Thoracic aorta (tissue), 2 donors: ENCODE measurements around the gene TMEM106C. TPM values are rescaled to one million over a fixed set of nuclear protein-coding genes. Genes with fewer than 3 reads are reported as not detected.

ENCODE experiments used
- ATAC-seq: fragments of 150-250 bp; one replicate; pipeline ENCODE4 v1.8.0; 2017; ENCODE audit warnings: low read depth; ENCODE audit not compliant: insufficient number of reproducible peaks, low FRiP score
- DNase-seq: peaks from one replicate; pipeline ENCODE4 v3.0.0-alpha.2; 2020; ENCODE audit warnings: low spot score
- H3K27ac ChIP-seq, 2 donors: fragments of 200-600 bp; sonication (generic); 1 replicate in 1 of 2; 2 replicates in 1 of 2; pipeline ENCODE4 v1.5.1; 2016; ENCODE audit warnings: mild to moderate bottlenecking in 2 of 2, moderate library complexity in 2 of 2
- H3K27me3 ChIP-seq: fragments of 200-600 bp; sonication (generic); replicated peaks from 2 replicates; pipeline ENCODE4 v1.6.0; 2016; ENCODE audit warnings: mild to moderate bottlenecking; ENCODE audit not compliant: insufficient read depth
- H3K36me3 ChIP-seq: fragments of 200-600 bp; sonication (generic); one replicate; pipeline ENCODE4 v1.5.1; 2016
- H3K4me1 ChIP-seq, 2 donors: fragments of 200-600 bp; sonication (generic); 1 replicate in 1 of 2; 2 replicates in 1 of 2; pipeline versions ENCODE4 v1.5.1 to v1.6.0; 2016; ENCODE audit warnings: low read depth in 2 of 2, mild to moderate bottlenecking in 1 of 2; ENCODE audit not compliant: control insufficient read depth in 1 of 2
- H3K4me3 ChIP-seq: fragments of 200-600 bp; sonication (generic); 2 replicates; pipeline ENCODE4 v1.5.1; 2016; ENCODE audit warnings: mild to moderate bottlenecking
- H3K9me3 ChIP-seq: fragments of 200-600 bp; sonication (generic); 2 replicates; pipeline ENCODE4 v1.5.1; 2016
- total RNA-seq, 2 donors: library from RNA; depleted of rRNA; stranded (reverse); fragments of >200 nt; gene quantifications; one replicate each; pipeline versions ENCODE4 v1.1.0 to v1.2.3, GENCODE V29; 2016
- TF ChIP-seq, protein P1 (sequence below): fragments of 200-600 bp; sonication (generic); IDR thresholded peaks from one replicate; pipeline ENCODE4 v1.5.1; 2019; ENCODE audit warnings: antibody characterized with exemption

TMEM106C gene
- total RNA-seq, 2 donors from 2014 or later, result 48.1 to 149 TPM

DNA sequence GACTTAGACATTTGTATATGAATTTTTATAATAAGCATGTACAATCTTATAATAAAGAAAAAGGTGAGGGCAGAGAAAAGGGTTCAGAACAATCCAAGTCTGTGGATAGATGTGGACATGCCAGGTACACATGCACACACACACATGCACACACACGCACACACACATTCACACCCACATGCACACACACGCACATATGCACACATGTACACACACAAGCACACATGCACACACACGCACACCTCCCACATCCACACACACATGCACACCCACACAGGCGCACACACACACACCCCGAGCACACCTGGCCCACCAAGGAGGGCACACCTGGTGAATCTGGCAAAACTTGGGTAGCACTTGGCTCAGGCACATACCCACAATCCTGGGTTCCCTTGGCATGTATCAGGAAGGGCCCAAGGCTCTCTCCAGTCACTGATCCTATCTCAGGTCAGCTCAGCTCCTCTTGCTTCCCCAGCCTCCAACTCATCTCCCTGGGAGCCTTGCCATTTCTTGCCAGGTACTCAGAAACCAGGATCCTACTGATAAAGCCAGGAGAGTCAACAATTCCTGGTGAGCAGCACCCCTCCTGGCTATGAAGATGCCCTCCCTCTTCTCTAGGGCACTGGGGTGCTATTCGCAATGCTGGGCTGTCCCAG, 18.6 kb upstream of the TMEM106C start:
- Histone ChIP-seq H3K27me3 (no peaks in the 10 kb centered on the region), H3K36me3 (no peaks in the 10 kb centered on the region), H3K27ac (no peak overlapping the region), H3K9me3 (no peaks in the 10 kb centered on the region), H3K4me1 (peaks cover 0 to 10% of the 10 kb centered on the region in 2 donors), H3K4me3 (no peak overlapping the region)
- TF ChIP-seq, protein P1, sequence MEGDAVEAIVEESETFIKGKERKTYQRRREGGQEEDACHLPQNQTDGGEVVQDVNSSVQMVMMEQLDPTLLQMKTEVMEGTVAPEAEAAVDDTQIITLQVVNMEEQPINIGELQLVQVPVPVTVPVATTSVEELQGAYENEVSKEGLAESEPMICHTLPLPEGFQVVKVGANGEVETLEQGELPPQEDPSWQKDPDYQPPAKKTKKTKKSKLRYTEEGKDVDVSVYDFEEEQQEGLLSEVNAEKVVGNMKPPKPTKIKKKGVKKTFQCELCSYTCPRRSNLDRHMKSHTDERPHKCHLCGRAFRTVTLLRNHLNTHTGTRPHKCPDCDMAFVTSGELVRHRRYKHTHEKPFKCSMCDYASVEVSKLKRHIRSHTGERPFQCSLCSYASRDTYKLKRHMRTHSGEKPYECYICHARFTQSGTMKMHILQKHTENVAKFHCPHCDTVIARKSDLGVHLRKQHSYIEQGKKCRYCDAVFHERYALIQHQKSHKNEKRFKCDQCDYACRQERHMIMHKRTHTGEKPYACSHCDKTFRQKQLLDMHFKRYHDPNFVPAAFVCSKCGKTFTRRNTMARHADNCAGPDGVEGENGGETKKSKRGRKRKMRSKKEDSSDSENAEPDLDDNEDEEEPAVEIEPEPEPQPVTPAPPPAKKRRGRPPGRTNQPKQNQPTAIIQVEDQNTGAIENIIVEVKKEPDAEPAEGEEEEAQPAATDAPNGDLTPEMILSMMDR, result no peak
- DNase-seq (no peak), ATAC-seq (no peak)

DNA sequence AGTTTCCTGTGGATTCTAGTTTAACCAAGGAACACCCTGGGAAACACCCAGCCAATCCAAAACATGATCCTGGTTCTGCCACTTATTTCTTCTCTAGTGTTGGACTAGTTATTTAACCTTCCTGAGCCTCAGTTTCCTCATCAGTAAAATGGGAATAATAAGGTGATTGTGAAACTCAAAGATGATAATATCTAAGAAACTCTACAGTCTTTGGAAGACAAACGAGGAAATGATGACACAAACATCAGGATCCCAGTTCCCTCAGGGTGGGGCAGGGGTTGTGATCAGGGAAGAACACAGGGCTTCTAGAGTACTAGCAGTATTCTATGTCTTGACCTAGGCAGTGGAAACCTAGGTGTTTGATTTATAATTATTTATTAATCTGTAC, 18.1 kb upstream of the TMEM106C start:
- Histone ChIP-seq H3K4me1 (peaks cover 0 to 10% of the 10 kb centered on the region in 2 donors), H3K4me3 (no peak overlapping the region), H3K27me3 (no peaks in the 10 kb centered on the region), H3K9me3 (no peaks in the 10 kb centered on the region), H3K27ac (no peak overlapping the region), H3K36me3 (no peaks in the 10 kb centered on the region)
- DNase-seq (no peak), ATAC-seq (no peak)
- TF ChIP-seq, protein P1, result no peak

DNA sequence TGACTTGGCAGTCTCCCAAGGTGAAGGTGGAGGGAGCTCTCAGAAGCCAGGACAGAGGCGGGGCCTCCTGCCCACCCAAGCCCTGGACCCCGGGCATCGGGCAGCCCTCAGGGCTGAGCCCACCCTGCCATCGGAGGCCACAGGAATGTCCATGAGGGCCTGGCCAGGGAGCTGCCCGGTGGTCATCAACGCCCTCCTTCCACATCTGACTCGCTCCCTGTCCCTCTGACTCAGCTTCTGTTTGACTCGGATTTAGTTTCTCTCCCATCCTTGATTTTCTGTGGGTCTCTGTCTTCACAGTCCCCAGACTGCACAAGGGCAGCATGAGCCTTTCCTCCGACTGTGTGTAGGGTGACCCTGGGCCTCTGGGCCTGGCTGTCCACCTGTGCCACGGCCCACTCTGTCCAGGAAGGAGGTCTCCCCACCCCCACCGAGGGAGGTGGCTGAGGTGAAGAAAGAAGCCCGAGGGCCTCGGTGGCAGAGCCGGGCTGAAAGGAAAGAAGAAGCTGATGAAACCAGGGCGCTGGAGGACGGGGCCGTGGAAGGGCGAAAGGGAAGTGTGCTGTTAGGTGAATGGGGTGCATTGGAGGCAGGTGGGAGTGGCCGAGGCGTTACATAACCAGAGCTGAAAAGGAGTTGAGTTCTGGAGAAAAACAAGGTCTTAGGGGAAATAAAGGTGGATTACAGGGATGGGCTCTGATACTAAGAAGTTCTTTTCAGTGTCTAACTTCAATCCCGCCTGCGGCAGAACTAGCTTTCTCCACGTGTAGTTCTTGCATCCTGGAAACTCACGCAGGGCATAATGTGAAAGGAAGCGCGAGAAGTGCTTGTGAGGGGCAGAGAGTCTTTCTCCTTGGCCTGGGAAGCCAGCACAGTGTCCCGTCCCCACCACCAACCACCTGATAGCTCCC, 16.7 kb upstream of the TMEM106C start:
- no peaks in the 10 kb centered on the region for H3K27me3 ChIP-seq
- peaks cover 0 to 10% of the 10 kb centered on the region in 2 donors for H3K4me1 ChIP-seq
- H3K27ac ChIP-seq, result no peak overlapping the region
- no peak for DNase-seq
- H3K9me3 ChIP-seq, result no peaks in the 10 kb centered on the region
- no peaks in the 10 kb centered on the region for H3K36me3 ChIP-seq
- no peak overlapping the region for H3K4me3 ChIP-seq
- TF ChIP-seq, protein P1, result no peak
- no peak for ATAC-seq

DNA sequence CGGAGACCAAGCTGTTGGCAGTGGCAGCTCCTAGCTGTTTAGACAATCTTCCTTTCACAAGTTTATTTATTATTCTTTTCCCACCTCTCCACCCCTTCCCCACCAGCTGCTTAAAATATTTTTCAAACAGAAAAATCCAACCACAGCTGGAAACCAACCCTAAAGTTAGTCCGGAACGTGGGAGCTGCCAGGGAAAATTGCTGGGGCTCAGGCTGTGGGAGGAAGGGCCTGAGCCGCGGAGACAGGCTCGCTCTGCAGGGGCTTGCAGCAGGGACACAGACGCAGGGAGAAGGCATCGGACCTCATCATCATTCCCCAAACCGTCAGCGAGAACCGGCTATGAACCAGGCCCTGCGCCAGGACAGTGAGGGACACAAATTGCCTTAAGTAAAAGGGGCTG, 16.1 kb upstream of the TMEM106C start:
- no peak overlapping the region for H3K4me3 ChIP-seq
- no peaks in the 10 kb centered on the region for H3K36me3 ChIP-seq
- H3K9me3 ChIP-seq, result no peaks in the 10 kb centered on the region
- H3K27me3 ChIP-seq, result no peaks in the 10 kb centered on the region
- no peak overlapping the region for H3K27ac ChIP-seq
- TF ChIP-seq, protein P1, result no peak
- no peak for DNase-seq
- peaks cover 0 to 6% of the 10 kb centered on the region in 2 donors for H3K4me1 ChIP-seq
- ATAC-seq, result no peak
